GM19240 (cell line): Measurements from ENCODE around the gene GPATCH3.
"Not testable (repeated sequence)": the region's sequence is repeated elsewhere in the genome, so short reads cannot be mapped to it uniquely, and the experiment has no call there.

Source experiments
- DNase-seq: peaks from one replicate; pipeline ENCODE4 v3.0.0; 2011; ENCODE audit warnings: low spot score; ENCODE audit not compliant: insufficient read length

Gene GPATCH3

DNA sequence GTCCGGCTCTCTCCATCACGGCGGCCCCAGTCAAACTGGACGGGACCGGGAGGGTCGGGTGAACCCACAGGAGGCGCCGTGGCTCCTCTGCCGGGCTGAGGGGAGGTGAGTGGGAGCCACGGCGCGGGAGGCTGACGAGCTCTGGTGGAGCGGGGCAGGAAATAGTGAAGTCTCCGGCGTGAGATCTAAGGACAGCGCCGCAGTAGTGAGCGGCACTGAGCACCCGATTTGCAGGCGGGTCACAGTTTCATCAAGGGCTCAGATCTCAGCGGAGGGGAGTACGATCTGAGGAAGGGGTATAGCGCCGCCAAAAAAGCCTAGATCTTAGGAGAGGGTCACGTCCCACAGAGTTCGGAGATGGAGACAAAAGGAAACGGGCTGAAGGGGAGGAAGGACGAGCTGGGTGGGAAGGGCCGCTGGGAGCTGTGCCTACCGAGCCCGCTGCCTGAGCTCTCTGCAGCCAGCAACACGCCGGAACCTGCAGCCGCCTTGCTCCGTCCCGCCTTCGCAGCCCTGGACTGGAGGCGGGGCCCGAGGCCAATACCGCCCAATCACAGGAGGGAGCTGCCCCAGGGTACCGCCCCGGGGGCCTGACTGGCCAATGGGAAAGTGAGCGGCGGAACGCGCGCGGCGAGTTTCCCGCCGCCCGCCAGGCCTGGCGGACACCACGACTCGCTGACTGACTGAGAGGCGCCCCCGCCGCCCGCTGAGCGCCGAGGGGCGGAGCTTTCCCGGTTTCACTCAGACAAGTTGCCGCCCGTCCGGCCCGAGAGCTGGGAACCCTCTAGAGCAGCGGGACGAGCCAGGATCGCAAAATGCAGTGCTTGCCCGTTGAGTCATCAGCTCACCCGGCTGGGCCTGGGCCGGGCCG lies 35.4 kb downstream of the GPATCH3 start:
- DNase-seq = peak; percentile 61

DNA sequence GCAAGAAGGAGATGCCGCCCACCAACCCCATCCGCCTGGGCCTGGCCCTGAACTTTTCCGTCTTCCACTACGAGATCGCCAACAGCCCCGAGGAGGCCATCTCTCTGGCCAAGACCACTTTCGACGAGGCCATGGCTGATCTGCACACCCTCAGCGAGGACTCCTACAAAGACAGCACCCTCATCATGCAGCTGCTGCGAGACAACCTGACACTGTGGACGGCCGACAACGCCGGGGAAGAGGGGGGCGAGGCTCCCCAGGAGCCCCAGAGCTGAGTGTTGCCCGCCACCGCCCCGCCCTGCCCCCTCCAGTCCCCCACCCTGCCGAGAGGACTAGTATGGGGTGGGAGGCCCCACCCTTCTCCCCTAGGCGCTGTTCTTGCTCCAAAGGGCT lies 36.6 kb downstream of the GPATCH3 start:
- no peak for DNase-seq

DNA sequence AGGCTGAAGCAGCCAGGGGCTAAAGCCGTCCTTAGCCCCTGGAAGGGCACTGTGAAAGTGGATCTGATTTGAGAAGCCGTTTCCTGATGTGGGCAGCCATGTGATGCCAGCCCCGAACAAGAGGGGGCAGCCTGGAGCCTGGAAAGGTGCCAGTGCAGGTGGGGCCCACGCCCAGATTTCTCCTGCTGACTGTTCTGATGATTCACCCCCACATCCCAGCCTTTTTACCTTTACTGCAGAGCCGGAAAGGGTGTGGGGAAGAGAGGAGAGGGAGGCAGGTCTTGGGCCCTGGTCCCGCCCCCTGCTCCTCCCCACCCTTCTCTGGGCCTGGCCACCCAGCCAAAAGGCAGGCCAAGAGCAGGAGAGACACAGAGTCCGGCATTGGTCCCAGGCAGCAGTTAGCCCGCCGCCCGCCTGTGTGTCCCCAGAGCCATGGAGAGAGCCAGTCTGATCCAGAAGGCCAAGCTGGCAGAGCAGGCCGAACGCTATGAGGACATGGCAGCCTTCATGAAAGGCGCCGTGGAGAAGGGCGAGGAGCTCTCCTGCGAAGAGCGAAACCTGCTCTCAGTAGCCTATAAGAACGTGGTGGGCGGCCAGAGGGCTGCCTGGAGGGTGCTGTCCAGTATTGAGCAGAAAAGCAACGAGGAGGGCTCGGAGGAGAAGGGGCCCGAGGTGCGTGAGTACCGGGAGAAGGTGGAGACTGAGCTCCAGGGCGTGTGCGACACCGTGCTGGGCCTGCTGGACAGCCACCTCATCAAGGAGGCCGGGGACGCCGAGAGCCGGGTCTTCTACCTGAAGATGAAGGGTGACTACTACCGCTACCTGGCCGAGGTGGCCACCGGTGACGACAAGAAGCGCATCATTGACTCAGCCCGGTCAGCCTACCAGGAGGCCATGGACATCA lies 37.2 kb downstream of the GPATCH3 start, which contains the start of gene SFN:
SFN (plus strand) TSS at position 369 of the 904 bp plus-strand sequence; CDS start at position 433, 64 bp downstream.
- no peak for DNase-seq

DNA sequence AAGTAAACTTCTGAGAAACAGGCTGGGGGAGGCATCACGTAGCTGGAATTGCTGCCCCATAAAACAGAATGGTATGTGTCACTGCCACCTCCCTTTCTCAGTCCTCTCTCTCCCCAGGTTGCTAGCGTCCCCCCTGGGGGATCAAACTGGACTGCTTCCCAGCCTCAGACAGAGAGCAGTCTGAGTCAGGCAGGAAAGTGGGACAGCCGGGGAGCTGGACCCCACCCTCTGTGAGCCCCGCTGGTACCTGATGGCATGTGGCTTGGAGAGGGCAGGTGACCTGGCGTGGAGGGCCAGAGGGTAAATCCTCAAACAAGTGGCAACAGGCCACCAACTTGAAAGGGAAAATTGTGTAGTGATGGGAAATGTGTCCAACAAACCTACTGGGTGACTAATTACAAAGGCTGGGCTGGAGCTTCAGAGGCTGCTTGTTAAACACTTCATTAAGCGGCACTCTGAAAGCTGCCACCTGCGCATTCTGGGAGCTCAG lies 38.3 kb downstream of the GPATCH3 start:
- no peak for DNase-seq

DNA sequence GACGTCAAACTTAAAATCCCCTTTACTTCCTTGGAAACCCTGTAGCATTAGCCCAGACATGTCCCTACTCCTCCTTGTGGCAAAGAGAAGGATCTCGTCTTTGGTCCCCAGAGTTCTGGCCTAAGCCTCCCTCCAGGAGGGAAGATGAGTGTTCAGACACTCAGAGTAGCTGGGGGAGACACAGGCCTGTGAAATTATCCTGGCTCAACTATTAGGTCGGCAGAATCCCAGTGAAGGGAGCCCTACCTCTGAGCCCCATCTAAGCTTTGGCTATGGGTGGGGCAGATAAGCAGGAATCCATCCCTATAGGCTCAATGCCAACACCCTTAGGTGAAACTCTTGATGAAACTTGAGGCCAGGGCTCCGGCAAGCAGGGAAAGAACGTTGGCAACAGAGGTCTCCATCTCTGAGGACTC lies 39.0 kb downstream of the GPATCH3 start:
- no peak for DNase-seq

DNA sequence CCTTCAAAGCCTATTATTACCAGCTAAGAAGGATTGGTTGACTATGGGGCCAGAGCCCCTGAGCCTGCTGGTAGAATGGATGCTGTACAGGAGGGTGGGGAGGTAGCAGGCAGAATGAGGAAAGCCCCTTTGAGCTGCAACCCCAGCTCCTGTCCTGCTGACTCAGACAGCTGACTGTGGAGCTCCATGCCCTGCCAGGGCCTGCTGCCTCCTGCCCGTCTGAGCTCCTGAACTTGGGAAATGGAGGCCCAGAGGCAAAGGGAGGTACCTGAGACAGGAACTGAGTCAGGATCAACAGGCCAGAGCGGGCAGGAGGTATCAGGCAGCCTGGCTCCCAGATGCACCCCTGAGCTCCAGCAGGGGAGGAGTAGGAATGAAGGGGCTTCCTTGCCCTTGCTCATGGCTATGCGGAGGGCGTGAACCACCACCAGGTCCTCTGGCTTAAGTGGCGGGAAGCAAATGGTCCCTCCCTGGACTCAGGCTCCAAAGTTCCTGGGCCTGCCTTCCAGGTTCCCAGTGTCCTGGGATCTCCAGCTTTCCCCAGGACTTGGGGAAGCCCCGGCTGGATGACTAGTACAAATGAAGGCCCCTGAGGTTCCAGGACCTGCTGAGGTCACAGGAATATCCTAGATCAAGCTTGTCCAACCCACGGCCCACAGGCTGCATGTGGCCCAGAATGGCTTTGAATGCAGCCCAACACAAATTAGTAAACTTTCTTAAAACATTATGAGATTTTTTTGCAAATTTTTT lies 41.2 kb downstream of the GPATCH3 start:
- no peak for DNase-seq

DNA sequence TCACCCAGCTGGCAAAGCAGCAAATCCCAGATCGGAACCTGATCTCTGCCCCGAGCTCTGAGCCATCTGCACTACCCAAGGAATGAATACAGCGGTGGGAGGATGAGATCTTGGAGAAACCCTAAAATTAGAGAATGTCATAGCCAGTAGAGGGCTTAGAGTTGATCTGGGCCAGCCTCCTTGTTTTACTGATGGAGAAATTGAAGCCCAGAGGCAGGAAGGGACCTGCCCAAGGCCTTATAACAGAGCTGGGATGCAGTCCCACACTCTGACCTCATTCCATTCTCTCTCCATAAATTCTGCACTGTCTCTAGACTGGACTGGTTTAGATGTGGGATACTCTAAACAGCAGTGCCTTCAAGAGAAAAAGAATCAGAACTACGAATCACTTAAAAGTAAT lies 42.1 kb downstream of the GPATCH3 start:
- DNase-seq = no peak

DNA sequence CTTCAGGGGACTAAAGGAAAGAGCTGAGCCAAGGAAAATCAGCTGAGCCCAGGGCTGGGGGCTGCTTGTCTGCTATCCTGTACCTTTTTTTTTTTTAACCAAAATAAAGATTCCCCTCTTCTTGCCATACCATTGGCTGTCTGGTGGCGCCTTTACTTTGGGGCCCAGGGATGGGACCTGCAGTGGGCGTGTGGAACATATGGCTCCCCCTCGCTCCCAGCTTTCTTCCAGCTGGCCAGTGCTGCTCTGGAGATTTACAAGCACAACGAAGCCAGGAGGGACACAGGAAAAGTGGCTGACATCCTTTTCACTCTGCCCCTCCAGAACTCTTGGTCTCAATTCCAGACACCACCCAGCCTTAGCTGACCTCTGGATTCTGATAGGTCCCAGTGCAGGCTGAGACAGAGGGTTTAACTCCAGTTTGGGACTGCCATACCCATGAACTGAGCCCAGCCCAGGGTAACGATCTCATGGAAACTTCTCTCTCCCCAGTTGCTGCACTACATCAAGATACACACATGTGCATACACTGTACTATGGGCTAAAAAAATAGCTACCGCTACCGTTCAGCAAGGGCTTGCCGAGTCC lies 42.7 kb downstream of the GPATCH3 start:
- DNase-seq = no peak

DNA sequence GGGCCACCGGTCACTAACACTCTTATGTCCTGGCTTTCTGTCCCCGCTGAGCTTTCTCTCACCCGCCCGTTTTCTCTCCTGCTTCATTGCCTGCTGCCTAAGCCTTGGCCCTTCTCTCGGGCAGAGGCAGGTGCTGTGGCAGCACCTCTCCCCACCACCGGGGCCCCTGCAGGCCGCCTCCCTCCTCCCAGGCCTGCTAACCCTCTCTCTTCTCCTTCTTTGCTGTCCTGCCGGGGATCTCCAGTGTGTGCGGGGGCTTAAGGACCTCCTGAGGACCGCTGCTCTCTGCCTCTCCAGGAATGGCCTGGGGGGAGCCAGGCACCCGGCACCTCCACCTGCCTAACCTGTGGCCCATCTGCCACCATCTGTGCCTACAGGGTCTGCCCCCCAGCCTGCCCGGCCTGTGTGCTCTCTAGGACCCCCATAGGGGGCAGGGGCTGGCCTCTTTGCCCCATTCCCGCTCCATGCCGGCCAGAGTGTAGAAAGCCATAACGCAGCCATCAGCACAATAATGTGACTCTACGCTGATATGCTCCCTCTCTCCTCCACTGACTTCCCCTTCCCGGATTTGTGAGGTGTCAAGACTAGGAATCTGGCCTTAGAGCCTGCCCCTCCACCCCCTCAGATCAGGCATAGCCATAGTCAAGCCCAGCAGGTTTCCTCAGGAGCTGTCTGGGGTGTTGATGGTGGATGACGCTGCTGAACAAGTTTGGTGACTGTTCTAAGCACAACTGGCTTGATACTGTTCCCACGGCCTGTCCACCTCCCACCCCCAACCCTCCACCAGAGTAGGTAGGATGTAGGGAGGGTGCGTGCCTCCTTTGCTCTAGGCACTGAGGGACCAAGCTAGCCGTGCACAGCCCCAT lies 43.4 kb downstream of the GPATCH3 start:
- no peak for DNase-seq

DNA sequence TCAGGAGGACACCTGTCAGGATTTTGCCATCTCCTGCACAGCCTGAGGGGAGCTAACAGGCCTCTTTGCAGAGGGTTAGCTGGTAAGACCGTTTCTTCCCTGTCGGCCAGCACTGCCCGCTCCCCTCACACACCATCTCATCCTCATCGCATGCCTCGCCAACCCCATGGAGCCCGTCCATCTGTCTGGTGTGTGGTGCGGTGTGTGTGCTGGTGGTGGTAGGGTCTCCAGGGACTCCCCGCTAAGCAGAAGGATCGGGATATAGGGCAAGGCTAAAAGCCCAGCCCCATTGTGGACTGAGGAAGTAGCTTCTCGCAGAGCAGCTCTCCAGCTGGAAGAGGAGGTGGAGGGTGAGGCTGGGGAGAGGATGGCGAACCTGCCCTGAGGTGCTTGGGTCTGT lies 44.1 kb downstream of the GPATCH3 start:
- DNase-seq = no peak

DNA sequence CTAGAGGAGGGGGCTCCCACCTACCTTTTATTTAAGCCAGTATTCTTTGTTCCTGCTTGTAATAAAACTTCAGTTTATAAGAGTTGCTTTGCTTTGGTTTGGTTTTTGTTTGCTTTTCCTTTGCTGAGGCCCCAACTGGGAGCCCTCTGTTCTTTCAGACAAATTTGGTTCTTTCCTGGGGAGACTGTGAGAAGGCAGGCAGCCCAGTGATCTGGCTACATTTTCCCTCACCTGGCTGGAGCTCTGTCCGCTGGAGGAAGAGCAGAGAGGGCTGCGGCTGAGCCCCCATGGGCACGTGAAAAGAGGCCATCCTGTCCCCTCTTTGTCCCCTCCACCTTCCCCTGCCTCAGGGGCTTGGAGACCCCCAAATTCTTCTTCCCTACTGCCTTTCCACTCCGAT lies 44.6 kb downstream of the GPATCH3 start:
- no peak for DNase-seq

DNA sequence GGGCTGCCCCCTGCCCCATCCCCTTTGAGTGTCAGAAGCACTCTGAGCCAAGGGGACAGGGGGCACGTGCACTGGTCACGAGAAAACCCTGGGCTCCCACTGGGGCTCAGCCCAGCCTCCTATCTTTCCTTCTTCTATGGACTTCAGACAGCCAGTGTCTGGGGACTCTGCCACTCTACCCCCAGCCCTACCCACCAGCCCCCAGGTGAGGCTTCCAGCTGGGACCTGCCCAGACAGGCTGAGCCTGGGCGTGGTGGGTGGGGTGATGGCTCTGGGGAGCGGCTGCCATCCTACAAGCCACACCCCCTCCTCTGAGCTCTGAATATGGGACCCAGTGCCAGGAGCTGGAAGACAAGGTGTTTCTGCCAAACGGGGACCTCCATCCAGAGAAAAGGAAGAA lies 45.4 kb downstream of the GPATCH3 start:
- no peak for DNase-seq

DNA sequence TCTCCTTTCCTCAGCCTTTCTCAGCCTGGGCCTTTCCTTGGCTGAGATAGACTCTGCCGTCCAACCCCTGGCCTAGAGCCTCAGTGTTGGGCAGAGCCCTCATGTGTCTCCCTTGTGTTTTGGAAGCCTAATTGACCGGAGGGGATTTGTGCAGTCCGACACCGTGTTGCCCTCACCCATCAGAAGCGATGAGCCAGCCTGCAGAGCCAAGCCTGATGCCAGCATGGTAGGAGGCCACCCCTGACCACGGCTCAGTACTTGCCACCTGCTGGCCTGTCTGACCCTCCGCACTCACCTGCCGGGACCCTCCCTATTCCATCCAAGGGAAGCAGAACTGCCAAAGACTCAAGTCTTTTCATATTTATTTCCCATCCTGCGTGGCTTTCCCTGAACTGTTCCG lies 46.7 kb downstream of the GPATCH3 start:
- DNase-seq = no peak

DNA sequence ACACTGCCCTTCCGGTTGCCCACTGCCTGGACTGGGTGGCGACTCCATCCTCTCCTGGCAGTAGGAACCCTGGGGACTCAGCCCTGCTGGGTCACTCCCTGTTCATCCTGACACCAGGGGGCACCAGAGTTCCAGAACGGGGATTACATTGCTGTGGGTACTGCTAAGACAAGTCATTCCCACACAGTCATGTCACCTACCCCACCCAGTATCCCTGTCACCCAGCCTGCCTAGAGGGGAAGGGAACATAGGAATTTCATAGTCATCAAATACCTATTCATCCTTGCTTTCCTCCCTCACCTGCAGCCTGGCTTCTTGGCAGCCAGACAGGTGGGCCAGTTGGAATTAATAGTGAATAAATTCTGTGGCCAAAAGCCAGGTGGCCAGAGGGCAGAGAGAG lies 47.1 kb downstream of the GPATCH3 start:
- DNase-seq = peak; percentile 74

DNA sequence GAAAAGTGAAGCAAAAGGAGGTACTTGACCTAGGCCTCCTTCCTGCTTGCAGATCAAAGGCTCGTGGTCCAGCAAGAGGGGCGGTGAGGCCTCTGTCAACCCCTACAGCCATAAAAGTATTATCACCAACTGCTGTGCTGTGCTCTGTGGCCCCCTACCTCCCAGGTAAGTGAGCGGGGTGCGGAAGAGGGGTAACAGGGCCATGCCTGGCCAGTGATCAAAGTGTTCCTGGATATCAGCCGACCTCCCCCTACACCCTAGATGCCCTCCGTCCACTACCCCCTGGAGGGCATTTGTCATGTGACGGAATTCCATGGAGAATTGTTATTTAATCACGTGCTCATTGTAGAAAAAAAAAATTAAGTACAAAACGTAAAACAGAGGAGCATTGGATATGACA lies 47.6 kb downstream of the GPATCH3 start:
- DNase-seq = no peak

DNA sequence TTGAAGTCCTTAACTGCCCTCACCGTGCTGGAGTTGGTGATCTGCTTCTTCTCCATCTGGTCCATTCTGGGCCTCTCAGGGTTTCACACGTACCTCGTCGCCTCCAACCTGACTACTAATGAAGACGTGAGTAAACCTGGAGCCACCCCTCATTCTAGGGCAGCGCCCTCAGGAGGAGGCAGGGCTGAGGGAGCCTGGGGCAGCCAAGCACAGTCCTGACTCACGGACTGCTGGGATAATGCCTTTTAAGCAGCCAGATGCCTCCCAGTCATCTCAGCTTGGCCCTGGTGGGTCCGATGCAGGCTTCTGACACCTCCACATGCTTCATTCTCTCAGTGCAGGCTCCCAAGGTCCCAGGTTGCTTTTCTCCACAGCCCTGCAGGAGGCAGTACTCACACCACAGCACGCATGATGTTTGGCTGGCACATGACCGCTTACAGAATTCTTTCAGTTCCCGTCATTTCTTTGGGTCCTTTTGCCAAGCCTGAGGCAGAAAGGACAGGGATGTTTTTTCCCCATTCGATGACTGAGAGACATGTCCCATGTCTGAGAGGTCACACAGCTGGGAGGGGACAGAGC lies 49.1 kb downstream of the GPATCH3 start:
- DNase-seq = no peak

DNA sequence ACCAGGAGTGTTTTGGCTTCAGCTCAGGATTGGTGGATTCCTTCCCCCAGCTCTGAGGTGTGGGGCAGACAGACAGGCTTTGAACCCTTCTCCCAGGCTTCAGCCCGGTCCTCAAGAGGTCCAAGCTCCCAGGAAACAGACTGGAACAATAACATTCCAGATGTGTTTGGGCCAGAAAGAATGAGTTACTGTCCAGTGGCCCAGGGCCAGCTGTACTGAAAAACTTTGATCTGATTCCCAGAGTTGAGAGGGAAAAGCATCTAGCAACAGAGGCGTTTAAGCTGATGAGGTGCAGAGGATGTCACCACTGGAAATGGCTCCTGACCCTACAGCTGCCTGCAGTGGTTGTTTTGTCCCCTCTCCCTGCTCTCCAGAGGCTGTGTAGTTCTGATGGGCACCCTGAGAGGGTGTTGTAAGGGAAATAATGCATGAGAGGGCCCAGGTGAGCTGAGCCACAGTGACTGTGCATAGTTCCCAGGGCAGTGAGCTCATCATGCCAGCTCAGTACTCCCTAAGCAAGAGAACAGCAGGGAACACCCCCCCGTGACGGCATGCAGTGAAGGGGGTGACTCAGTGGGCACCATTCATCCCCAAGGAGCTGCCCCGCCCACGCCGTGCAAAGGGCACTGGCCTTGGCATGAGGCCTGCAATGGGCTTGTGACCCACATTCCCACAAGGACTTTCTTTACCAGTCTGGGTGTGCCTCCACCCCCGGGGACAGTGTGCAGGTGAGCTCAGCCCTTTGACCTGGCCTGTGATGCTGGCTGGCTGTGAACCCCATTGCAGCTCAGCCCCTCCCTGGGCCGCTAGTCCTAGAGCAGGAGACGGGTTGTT lies 51.1 kb downstream of the GPATCH3 start:
- no peak for DNase-seq

DNA sequence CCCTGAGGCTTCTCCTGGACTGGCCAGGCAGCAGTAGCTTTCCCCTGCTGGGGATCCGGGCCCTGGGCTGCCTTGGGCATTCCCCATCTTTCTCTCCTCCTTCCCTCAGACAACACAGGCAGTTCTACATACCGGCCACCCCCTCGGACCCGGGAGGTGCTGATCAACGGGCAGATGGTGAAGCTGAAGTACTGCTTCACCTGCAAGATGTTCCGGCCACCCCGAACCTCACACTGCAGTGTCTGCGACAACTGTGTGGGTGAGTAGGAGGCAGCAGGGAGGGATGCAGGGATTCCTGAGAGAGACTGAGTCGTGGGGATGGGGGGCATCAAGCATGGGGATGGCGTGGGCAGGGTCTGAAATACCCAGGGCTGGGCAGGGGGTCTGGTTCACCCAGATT lies 51.8 kb downstream of the GPATCH3 start:
- DNase-seq = no peak

DNA sequence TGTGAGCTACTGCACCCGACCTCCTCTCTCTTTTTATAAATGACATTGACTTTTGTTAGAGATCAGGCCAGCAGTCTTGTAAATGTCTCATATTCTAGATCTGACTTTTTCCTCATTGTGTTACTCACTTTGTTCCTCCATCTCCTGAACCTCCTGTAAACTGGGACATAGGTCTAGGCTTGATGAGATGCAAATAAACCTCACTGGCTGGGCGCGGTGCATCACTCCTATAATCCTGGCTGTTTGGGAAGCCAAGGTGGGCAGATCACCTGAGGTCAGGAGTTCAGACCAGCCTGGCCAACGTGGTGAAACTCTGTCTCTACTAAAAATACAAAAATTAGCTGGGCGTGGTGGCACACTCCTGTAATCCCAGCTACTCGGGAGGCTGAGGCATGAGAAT lies 52.4 kb downstream of the GPATCH3 start:
- DNase-seq = not testable (repeated sequence)
